ENCODE measurements around the gene ZSCAN5C. TPM values are rescaled to one million over a fixed set of nuclear protein-coding genes. Genes with fewer than 3 reads are reported as not detected.
"Not testable (repeated sequence)": the region's sequence is repeated elsewhere in the genome, so short reads cannot be mapped to it uniquely, and the experiment has no call there.

The ZSCAN5C gene, protein sequence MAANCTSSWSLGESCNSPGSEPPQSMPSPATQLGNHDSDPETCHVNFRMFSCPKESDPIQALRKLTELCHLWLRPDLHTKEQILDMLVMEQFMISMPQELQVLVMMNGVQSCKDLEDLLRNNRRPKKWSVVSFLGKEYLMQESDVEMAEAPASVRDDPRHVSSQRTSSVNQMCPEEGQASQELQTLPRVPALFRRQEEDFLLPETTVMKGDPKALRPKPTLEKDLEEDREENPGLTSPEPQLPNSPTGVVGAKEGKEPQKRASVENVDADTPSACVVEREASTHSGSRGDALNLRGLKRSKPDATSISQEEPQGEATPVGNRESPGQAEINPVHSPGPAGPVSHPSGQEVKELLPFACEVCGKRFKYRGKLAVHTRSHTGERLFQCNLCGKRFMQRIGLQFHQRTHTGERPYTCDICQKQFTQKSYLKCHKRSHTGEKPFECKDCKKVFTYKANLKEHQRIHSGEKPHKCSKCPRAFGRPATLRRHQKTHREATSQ
- total RNA-seq (2014; rRNA removed; shearing (Covaris generic)): not detected in 2 replicates

GRCh38 chr19:56201973-56202372, at the start of gene ZSCAN5C:
TSS of gene ZSCAN5C (plus strand) at chr19:56202273. CDS start at chr19:56205914, 3,641 bp downstream.
- no peak for DNase-seq (ENCODE audit: low spot score)

GRCh38 chr19:56152644-56153043, 49.4 kb upstream of the ZSCAN5C start:
- DNase-seq (ENCODE audit: low spot score): no peak

GRCh38 chr19:56153507-56153906, 48.6 kb upstream of the ZSCAN5C start:
- DNase-seq (ENCODE audit: low spot score): no peak

DNA sequence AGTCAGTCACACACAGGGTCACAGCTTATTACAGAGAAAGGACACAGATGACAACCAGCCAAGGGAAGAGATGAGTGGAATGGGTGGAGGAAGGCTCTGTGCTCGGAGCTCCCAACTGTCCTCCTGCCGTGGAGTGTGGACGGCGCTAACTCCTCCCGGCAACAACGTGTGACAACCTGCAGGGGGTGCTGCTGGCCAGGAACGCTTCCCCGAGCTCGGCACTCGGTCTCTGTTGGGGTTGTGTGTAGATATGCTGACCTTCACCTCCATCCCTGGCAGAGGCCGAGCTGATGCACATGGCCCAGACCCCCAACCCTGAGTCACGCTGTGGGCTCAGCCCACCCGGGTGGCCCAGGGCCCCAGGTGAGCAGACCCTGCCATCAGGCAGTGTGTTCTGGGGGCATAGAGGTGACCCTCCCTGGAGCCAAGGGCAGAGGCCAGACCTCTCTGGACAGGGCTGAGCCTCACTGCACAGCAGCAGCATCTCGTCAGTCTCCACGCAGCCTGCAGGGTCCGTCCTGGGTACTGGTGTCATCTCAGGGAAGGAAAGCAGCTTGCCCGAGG, 46.9 kb upstream of the ZSCAN5C start:
- no peak for DNase-seq (ENCODE audit: low spot score)

DNA sequence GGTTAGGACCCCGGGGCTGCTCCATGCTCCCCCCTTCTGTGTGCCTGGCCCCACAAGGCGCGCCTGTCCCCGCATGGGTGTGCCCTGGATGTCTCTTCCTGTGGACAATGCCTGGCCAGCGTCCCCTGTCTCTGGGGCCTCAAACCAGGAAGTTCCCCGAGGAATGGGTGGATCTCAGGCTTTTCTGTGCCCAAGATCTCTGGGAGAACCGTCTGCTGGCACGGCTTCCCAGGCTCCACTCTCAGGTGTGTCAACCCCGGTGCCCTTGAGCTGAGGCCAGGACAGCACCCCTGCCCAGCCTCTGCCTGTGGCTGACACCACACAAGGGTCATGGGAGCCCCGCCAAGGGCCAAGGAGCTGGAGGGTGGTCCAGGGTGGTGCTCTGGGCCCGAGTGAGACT, 45.3 kb upstream of the ZSCAN5C start:
- no peak for DNase-seq (ENCODE audit: low spot score)

DNA sequence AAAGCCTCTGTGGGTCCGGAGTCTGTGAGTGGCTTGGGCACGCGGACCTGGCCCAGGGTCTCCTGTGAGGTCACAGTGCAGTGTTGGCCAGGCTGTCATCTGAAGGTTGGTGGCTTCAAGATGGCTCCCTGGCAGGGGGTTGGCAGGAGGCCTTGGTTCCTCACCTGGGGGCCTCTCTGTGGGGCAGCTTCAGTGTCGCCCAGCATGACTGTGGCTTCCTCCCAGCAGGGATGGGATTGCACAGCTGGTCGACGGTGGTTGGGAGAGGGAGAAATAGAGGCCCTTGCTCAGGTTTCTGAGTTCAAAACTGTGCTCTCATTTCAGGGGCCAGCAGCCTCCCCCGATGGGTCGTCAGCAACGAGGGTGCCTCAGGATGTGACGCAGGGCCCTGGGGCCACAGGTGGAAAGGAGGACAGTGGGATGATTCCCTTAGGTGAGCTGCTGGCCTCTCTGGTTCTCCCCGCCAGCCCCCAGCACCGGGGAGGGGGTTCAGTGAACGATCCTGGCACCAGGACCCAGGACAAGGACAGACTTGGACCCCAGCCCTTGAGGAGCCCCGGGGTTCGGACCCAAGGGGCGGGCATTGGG, 43.8 kb upstream of the ZSCAN5C start:
- DNase-seq (ENCODE audit: low spot score): no peak

DNA sequence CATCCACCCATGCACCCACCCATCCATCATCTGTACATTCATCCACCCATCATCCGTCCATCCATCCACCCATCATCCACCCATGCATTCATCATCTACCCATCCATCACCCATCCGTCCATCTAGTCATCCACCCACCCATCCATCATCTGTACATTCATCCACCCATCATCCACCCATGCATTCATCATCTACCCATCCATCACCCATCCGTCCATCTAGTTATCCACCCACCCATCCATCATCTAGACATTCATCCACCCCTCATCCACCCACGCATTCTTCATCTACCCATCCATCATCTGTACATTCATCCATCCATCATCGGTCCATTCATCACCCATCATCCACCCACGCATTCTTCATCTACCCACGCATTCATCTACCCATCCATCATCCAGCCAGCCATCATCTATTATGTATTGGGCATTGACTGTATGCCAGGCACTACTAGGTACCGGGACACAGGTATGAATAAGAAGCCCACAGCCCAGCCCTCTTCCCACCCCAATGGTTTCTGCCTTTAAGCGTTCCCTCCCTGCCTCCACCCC, 43.0 kb upstream of the ZSCAN5C start:
- no peak for DNase-seq (ENCODE audit: low spot score)

GRCh38 chr19:56159622-56160271, 42.3 kb upstream of the ZSCAN5C start:
- no peak for DNase-seq (ENCODE audit: low spot score)

GRCh38 chr19:56161534-56161933, 40.5 kb upstream of the ZSCAN5C start:
- DNase-seq (ENCODE audit: low spot score): no peak

DNA sequence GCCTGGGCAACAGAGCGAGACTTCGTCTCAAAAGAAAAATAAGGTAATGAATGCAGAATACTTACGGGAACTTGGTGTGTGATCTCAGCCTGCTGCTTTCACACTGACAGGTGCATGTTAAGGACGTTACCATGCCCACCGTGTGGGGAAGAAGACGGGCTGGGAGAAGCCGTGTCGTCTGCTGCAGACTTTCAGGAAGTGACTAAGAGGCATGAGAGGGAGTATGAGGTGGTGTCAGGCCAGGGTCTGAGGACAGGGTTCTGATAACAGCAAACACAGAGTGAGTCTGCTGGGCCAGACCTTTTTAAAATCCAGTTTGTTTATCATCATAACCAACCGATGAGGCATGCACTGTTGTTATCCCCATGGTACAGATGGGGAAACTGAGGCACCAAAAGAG, 39.8 kb upstream of the ZSCAN5C start:
- peak; percentile 73 for DNase-seq (ENCODE audit: low spot score)

DNA sequence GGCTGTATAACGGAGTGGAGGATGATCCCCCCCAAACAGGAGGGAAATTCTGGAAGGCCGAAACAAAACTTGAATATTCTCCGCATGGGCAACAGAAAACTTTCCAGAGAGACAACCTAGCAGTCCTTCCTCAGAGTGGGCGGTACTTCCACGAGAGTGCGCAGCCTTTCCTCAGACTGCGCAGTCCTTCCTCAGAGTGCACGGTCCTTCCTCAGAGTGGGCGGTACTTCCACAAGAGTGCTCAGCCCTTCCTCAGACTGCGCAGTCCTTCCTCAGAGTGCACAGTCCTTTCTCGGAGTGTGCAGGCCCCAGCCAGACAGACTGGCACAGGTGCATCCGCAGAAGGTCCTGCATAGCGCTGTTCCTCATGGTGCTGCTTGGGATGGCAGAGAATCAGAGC, 39.0 kb upstream of the ZSCAN5C start:
- DNase-seq (ENCODE audit: low spot score): no peak

GRCh38 chr19:56167064-56167578, 35.0 kb upstream of the ZSCAN5C start:
- DNase-seq (ENCODE audit: low spot score): peak; percentile 34

- DNase-seq (ENCODE audit: low spot score): peak; percentile 99
Observed at GRCh38 chr19:56170261-56170660, 31.8 kb upstream of the ZSCAN5C start.

GRCh38 chr19:56174086-56174485, 28.0 kb upstream of the ZSCAN5C start:
- DNase-seq (ENCODE audit: low spot score): no peak

- DNase-seq (ENCODE audit: low spot score): no peak
Observed at GRCh38 chr19:56174550-56174949, 27.5 kb upstream of the ZSCAN5C start.

DNA sequence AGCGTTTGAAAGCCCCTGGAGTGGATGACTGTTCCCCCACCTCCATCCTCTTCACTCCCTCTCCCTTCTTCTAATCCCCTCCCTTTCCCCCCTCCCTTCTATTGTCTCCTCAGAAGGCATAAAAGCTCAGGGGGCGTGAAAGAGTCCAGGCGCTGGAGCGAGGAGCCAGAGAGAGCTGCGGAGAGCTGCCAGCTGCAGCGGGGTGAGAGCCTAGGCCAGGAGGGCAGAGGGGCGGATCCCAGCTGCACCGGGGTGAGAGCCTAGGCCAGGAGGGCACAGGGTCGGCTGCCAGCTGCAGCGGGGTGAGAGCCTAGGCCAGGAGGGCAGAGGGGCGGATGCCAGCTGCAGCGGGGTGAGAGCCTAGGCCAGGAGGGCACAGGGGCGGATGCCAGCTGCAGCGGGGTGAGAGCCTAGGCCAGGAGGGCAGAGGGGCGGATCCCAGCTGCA, 26.2 kb upstream of the ZSCAN5C start, which contains the start of gene GALP:
TSS of gene GALP (plus strand) at position 148 of the 447 bp plus-strand sequence. CDS start 1,101 bp downstream, outside the sequence.
- DNase-seq (ENCODE audit: low spot score): not testable (repeated sequence)

DNA sequence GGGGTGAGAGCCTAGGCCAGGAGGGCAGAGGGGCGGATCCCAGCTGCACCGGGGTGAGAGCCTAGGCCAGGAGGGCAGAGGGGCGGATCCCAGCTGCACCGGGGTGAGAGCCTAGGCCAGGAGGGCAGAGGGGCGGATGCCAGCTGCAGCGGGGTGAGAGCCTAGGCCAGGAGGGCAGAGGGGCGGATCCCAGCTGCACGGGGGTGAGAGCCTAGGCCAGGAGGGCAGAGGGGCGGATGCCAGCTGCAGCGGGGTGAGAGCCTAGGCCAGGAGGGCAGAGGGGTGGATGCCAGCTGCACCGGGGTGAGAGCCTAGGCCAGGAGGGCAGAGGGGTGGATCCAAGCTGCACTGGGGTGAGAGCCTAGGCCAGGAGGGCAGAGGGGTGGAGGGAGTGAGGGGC, 25.8 kb upstream of the ZSCAN5C start:
- not testable (repeated sequence) for DNase-seq (ENCODE audit: low spot score)

- DNase-seq (ENCODE audit: low spot score): no peak
Observed at GRCh38 chr19:56176881-56177280, 25.2 kb upstream of the ZSCAN5C start.

DNA sequence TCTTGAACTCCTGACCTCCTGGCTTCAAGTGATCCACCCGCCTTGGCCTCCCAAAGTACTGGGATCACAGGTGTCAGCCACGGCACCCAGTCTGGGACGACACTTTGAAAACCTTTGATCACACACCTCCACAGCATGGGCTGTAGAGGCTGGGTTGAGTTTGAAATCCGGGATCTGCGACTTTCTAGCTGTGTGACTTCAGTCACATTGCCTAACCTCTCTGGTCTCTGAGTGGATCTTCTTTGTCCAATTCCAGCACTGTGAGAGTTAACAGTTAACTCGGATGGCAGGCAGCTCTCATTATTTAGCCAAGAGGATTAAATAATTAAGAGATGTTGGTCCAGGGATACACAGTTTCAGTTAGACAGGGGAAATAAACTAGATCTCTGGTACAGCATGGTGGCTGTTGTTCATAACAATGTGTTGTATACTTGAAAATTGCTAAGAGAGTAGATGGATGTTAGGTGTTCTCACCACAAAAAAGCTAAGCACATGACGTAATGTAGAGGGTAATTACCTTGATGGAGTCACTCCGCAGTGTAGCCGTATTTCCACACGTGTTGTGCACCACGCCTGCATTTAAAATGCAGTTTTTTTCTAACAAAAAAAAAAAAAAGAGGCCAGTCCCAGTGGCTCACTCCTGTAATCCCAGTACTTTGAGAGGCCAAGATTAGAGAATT, 24.4 kb upstream of the ZSCAN5C start:
- DNase-seq (ENCODE audit: low spot score): no peak

DNA sequence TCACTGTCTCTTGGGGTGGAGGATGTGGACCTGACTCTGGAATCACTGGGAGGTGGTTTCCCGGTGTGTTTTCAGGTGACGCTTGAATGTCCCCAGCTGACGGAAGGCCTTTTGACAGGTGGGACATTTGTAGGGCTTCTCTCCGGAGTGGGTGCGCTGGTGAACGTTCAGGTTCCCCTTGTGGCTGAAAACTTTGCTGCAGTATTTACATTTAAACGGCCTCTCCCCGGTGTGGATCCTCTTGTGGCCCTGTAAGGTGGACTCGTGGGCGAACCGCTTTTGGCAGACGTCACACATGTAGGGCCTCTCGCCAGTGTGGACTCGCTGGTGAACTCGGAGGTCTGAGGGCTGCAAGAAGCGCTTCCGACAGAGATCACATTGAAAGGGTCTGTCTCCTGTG, 12.3 kb upstream of the ZSCAN5C start:
- DNase-seq (ENCODE audit: low spot score): no peak

DNA sequence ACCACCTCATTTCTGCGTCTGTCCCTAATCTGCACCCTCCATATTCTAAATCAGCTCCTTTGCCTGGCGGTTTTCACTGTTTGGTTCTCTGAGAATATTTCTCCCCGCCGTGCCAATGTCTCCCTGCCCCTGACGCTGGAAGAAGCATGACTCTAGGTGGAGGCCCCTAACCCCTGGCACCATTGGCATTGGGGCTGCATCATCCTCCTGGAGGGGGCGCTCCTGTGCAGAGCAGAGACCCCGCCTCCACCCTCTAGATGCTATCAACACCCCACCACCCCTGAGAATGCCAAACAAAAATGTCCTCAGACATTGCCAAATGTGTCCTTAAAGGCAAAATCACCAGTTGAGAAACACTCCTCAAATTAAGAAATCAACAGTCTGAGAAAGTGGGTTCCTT, 11.0 kb upstream of the ZSCAN5C start:
- no peak for DNase-seq (ENCODE audit: low spot score)
